NCI-H526 treated with DMSO at 0.1 percent for 48 hours (cell line): ENCODE data around the gene ANO2.
"Not testable (repeated sequence)": the region's sequence is repeated elsewhere in the genome, so short reads cannot be mapped to it uniquely, and the experiment has no call there.

ENCODE experiments used
- DNase-seq: peaks from one replicate; lab custom pipeline; 2025; lab: John Stamatoyannopoulos, UW

Gene ANO2

GRCh38 chr12:5818877-5819276 is 126.2 kb downstream of the ANO2 start:
- DNase-seq, result not testable (repeated sequence)

DNA sequence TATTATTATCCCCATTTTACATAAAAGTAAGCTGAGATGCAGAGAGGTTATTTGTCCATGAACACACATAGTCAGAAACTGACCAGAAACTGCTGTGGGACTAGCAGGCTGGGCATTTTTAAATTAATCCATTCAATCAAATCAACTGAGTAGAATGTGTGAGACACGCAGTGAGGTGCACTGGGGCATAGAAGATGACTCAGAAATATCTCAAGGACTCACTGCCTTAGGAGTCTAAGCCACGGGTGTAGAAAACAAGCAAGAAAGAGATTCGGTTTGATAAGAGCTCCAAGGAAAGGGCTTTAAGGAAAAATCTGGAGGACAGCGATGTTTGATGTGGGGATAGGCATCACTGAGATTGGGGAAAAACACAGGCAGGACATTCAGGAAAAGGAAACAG is 127.8 kb downstream of the ANO2 start:
- no peak for DNase-seq

DNA sequence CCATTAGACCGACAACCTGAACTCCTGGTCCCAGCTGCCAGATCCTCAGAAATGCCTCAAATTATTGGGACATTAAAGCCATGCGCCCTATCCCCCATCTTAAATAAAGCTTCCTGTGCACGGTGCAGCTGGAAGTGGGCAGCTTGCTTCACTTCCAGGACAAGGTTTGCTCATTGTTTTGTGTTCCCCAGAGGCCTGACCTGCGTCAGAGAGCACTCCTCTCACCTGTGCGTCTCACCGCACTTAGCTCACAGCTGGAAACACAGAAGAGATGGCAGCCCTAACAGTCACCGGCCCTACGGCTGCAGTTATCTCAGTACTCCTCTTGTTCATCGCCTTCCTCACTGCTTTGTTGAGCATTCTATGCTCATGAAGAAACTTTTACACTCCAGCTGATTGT is 135.5 kb downstream of the ANO2 start:
- no peak for DNase-seq

- DNase-seq, result no peak
Measured at GRCh38 chr12:5808981-5809380, 136.1 kb downstream of the ANO2 start.

- DNase-seq, result no peak
Measured at GRCh38 chr12:5807514-5808219, 137.4 kb downstream of the ANO2 start.

GRCh38 chr12:5807090-5807414 is 138.0 kb downstream of the ANO2 start:
- no peak for DNase-seq

DNA sequence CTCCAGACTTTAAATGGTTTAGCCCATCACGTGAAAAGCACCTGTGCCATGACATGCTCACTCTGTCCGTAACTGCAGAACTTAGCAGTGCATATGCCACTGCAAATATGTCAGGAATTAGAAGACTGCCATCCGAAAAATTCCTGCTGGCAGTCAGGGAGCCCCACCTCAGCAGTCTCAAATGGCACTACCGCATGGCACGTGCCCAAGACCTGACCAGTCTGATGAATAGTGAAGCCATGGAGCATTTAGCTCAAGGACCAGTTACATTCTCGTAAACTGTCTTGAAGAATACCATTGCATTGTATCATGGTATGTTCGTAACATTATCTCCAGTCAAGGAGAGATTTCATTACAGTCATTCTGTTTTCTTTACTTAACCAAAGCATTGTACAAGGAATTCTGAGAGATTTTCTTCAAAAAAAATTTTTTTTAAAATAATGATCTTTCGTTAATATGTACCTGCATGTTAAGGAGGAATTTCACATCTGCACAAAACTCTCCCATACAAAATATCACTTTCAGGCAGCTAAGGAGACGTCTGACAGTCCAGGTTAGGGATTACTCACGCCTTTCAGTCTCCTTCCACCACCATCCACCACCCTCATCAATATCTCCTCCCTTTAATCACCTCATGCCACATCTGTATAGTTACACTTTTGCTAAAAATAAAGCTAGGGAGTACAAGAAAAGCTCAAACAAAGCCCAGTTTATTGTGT is 138.5 kb downstream of the ANO2 start:
- DNase-seq, result no peak

- DNase-seq, result no peak
Measured at GRCh38 chr12:5803532-5803931, 141.5 kb downstream of the ANO2 start.

GRCh38 chr12:5798242-5799015 is 146.6 kb downstream of the ANO2 start:
- DNase-seq, result no peak

GRCh38 chr12:5797661-5798060 is 147.4 kb downstream of the ANO2 start:
- DNase-seq, result no peak

DNA sequence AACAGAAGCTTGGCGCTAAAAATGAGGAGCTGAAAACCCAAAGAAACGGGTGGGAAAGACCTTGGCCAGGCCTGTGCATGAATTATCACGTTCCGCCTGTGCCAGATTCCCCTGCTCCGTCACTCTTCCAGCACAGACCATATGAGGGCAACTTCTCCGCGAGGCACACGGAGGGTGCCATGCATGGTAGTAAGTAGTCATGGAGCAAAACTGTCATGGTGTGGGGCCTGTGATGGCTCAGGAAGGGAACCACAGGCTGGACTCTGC is 148.2 kb downstream of the ANO2 start:
- no peak for DNase-seq

DNA sequence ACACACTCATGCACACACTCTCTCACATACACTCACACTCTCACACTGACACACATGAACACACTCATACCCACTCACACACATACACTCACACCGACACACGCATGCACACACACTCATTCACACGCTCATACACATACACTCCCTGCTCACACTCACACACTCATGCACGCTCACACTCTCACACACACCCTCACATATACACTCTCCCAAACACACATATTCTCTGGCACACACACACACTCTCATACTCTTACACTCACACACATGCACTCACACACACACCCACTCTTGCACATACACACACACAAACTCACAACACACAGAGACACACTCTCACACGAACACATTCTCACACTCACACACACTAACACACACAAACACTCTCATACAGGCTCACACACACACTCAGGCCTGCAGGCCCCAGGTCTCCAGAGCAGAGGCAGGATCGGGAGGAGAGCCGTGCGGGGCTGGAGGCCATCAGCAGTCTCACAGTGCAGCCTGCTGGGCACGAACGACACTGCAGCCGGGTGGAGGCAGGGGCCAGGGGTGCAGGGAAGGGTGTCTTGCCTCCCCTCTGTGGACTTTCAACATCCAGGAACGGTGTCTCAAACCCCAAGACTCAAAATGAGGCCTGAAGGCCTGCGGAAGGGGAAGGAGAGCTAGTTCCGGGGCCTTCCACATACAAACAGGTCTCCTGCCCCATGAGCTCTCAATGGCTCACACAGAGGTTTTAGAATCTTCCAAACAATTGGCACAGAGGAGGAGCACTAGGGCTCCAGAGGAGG is 148.7 kb downstream of the ANO2 start:
- no peak for DNase-seq

DNA sequence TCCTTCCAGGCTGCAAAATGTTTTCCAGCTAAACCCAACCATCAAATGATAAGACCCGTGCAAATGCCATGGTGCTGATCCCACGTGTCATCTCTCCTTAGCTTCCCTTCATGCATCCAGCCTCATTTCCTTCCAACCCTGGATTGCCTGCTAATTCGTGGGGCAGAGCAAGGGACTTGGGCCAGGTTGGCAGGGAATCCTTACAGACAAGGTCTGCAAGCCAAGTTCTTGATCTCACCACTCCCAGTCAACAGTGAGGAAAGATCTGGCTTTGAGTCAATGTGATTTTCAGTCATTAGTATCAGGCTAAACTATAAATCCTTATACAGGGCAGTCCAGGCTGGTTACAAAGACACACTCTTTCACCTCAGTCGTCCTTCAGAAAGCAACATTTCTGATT is 150.9 kb downstream of the ANO2 start:
- no peak for DNase-seq

DNA sequence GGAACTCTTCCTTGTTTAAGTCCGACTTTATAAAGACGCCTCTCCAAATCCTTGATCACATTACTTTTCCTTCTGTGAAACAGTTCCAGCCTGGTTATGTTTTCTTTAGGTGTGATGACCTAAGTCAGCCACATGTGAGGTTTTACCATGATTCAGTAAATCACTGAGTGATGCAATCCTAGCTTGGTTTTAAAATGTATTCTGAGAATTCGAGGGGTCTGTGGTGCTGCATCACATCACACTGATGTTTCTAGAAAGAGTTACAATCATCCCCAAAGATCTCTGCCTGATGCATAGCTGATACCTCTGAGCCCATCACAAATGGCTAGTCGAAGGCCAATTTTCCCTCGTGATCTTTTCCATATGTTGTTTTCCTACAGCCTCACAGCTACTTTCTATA is 152.7 kb downstream of the ANO2 start:
- DNase-seq, result no peak

DNA sequence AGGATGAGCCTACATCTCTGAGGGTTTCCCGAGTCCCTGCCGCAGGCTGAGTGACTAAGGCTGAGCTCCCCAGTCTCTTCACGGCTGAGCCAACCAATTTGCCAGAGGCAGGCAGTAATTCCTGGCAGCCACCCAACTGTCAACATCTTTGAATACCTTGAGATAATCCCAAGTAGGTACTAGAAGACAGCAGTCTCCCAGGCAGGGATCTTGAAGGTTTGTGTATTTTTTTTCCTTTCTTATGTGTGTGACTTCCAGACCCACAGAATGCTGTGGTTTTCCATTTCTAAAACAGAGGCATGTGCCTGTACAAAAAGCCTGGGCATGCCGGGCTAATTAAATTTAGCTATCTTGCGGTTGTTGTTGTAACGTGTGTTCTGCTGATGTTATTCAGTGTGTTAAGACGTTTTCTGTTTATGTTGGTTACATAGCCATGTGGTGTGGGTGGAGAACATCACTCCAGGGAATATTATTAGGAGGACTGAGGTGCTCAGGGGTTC is 155.5 kb downstream of the ANO2 start:
- no peak for DNase-seq

DNA sequence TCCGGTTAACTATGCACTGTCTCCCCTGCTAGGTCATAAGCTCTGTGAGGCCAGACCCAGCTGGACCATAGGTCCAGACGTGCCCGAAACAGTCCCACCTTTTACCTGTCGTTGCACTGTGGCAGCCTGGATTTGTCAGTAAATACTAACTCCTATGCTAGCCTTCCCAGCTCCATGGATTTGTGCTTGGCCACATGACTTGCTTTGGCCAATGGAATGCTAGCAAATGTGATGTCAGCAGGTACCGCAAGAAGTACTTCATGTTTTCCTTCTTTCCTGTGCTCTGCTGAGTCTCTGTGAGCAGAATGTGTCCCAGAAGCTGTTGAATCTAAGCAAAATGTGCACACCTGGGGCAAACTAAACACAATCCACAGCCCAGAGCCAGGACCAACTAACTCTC is 157.2 kb downstream of the ANO2 start:
- no peak for DNase-seq

- no peak for DNase-seq
Measured at GRCh38 chr12:5785601-5786000, 159.5 kb downstream of the ANO2 start.

GRCh38 chr12:5784462-5785130 is 160.5 kb downstream of the ANO2 start:
- DNase-seq, result no peak

DNA sequence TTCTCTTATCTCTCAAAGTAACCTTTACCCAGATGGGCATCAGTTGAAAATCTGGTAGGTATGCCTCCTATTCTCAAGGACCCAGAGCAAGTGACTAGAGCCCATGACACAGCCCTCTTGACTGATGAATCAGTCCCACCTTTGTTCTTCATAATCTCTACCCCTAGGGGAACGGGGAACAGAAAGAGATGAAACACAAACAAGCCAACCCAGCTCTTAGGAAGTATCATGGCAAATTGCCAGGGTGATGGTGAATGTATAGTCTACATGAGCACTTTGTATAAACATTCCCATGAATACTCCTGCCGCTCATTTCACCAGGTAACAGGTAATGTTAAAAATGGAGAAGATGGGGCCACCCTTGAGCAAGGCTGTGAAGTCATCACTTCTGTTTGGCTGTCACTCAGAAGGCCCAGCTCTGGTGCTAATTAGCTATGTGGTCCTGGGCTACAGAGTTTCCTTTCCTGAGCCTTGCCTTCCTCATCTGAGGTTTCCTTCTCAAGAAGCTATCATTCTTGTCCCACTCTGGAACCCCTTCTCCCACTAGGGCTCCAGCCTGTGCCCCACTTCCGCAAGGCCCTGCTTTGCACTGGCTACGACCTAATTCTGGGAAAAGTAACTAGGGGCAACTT is 161.7 kb downstream of the ANO2 start:
- no peak for DNase-seq

- no peak for DNase-seq
Measured at GRCh38 chr12:5780536-5780935, 164.5 kb downstream of the ANO2 start.

- DNase-seq, result no peak
Measured at GRCh38 chr12:5779401-5779800, 165.7 kb downstream of the ANO2 start.
